ENCODE data around the gene SMIM41. TPM values are rescaled to one million over a fixed set of nuclear protein-coding genes. Genes with fewer than 3 reads are reported as not detected.

The SMIM41 gene
- total and polyA plus RNA-seq, 11 donors = 0.08 to 0.65 (median 0.32) TPM; not detected in 6

DNA sequence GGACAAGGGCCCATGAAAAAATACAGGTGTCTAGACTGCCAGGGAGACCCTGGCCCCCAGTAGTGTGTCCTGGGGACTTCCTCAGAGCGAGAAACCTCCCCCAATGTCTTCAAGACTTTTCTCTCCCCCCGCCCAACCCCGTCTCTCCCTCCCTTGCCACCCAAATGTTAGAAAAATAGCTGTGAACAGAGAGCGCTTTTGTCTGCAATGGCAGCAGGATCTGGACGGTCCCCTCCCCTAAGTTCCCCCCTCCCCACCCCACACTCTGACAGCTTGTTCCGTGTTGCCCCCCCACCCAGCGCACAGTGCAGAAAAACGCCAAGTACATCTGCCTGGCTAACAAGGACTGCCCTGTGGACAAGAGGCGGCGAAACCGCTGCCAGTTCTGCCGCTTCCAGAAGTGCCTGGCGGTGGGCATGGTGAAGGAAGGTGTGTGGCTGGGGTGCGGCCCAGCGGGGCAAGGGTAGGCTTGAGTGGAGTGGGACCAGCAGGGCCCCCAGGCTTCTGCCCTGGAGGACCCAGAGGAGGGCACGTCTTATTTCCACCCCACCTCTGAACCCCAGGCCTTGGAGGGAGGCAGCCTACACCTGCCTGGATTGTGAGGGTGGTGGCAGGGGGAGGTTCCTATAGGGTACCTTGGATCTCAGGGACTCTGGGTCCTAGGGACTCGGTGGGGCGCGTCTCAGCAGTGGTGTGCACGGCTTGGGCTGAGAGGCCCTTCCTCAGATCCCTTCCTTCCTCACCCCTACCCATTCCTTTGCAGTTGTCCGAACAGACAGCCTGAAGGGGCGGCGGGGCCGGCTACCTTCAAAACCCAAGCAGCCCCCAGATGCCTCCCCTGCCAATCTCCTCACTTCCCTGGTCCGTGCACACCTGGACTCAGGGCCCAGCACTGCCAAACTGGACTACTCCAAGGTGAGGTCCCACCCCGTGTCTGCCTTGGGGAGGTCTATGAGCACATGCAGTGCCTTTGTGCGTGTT, 23.5 kb upstream of the SMIM41 start:
- H3K4me3 ChIP-seq = peak overlapping the region in 2 of 12 donors; percentile 17 to 74
- H3K27ac ChIP-seq = peak overlapping the region in 3 of 12 donors; percentile 17 to 98 (median 98)
- no peaks in the 10 kb centered on the region for H3K27me3 ChIP-seq
- no peak for TF ChIP-seq POLR2A (IDR thresholded peaks at IDR 0.05)
- TF ChIP-seq, protein P1, sequence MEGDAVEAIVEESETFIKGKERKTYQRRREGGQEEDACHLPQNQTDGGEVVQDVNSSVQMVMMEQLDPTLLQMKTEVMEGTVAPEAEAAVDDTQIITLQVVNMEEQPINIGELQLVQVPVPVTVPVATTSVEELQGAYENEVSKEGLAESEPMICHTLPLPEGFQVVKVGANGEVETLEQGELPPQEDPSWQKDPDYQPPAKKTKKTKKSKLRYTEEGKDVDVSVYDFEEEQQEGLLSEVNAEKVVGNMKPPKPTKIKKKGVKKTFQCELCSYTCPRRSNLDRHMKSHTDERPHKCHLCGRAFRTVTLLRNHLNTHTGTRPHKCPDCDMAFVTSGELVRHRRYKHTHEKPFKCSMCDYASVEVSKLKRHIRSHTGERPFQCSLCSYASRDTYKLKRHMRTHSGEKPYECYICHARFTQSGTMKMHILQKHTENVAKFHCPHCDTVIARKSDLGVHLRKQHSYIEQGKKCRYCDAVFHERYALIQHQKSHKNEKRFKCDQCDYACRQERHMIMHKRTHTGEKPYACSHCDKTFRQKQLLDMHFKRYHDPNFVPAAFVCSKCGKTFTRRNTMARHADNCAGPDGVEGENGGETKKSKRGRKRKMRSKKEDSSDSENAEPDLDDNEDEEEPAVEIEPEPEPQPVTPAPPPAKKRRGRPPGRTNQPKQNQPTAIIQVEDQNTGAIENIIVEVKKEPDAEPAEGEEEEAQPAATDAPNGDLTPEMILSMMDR (IDR thresholded peaks at IDR 0.05) = no peak
- no peaks in the 10 kb centered on the region for H3K9me3 ChIP-seq
- H3K4me1 ChIP-seq = peaks cover 0 to 44% (median 8%) of the 10 kb centered on the region in 12 donors
- H3K36me3 ChIP-seq = peaks cover 7 to 66% (median 59%) of the 10 kb centered on the region in 9 donors
- ATAC-seq = peak in 1 of 4 donors; percentile 0
- DNase-seq = peak in 1 of 5 donors; percentile 51
- intact Hi-C loops (cut with DNase I) = no loop called here
- WGBS, 4 donors = 87 to 90% (median 89%) methylated on average over 26 to 27 of the region's 27 CpGs

DNA sequence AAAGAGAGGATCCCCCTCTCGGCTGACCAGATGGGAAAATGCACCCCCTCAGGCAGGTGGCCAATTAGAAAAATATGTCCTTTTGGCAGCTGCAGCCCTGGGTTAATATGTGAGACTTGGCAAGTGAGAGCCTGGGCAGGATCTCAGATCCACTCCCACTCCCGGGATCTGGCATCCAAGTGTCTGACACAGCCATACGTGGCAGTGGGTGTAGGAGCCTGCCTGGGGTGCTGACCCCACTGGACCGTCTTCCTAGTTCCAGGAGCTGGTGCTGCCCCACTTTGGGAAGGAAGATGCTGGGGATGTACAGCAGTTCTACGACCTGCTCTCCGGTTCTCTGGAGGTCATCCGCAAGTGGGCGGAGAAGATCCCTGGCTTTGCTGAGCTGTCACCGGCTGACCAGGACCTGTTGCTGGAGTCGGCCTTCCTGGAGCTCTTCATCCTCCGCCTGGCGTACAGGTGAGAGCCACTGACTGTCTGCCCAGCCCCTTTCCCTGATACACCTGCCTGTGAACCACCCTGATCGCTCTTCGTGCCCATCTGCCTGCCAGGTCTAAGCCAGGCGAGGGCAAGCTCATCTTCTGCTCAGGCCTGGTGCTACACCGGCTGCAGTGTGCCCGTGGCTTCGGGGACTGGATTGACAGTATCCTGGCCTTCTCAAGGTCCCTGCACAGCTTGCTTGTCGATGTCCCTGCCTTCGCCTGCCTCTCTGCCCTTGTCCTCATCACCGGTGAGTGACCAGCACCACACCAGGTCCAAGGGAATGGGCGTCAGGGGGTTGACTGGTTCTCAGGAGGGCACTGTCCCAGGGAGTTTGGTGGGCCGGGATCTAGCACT, 22.5 kb upstream of the SMIM41 start:
- Histone ChIP-seq H3K4me3 (peak overlapping the region in 1 of 12 donors; percentile 11), H3K27ac (peak overlapping the region in 3 of 12 donors; percentile 4 to 98 (median 39)), H3K4me1 (peaks cover 0 to 43% (median 8%) of the 10 kb centered on the region in 12 donors), H3K27me3 (no peaks in the 10 kb centered on the region), H3K36me3 (peaks cover 7 to 66% (median 59%) of the 10 kb centered on the region in 9 donors), H3K9me3 (no peaks in the 10 kb centered on the region)
- TF ChIP-seq, protein P1 (IDR thresholded peaks at IDR 0.05) = no peak
- no peak for TF ChIP-seq POLR2A (IDR thresholded peaks at IDR 0.05)
- 72 to 85% (median 82%) methylated on average over 10 to 23 of the region's 23 CpGs for WGBS, 4 donors
- intact Hi-C loops (cut with DNase I) = no loop called here
- ATAC-seq = peak in 1 of 4 donors; percentile 1
- peak in 2 of 5 donors; percentile 43 to 49 for DNase-seq

DNA sequence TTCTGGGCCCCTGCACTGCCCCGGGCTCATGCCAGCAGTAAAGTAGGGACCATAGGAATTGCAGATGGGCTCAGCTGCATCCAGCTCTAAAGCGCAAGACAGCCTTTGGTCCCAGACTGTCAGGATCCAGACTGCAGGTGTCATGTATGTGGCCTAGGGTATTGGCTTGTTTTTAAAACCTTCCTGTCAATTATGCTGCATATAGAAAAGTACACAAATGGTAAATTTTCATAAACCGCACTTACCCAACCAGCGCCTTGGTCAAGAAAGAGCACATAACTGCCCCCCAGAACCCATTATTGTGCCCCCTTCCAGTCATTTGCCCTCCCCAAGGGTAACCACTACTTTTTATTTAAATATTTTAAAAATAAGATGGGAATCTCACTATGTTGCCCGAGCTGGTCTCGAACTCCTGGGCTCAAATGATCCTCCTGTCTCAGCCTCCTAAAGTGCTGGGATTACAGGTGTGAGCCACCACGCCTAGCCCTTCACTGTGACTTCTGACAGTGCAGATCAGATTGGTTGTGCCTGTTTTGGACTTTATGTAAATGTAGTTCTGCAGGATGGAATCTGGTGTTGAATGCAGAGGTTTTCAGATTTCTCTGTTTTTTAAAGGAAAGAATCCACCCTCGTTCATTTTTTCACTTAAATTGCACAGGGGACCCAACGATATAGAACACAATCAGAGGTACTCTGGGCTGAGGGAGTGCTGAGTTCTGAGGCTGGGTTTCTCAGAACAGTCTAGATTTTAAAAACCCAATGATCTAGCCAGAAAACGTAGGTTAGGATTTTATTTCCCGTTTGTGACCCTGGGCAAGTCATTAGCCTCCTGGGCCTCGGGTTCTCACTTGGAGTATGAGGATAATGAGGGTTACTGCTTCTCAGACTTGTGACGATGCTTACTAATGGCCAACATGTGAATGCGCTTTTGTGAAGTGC, 21.6 kb upstream of the SMIM41 start:
- Histone ChIP-seq H3K36me3 (peaks cover 7 to 66% (median 59%) of the 10 kb centered on the region in 9 donors), H3K27me3 (no peaks in the 10 kb centered on the region), H3K4me1 (peaks cover under 1 to 43% (median 12%) of the 10 kb centered on the region in 12 donors), H3K27ac (peak overlapping the region in 2 of 12 donors; percentile 35 to 98), H3K4me3 (peak overlapping the region in 1 of 12 donors; percentile 11), H3K9me3 (no peaks in the 10 kb centered on the region)
- DNase-seq (peak in 1 of 5 donors; percentile 16), ATAC-seq (no peak)
- WGBS, 4 donors = 89 to 95% (median 91%) methylated on average over 13 to 14 of the region's 14 CpGs
- intact Hi-C loops (cut with DNase I) = no loop called here
- TF ChIP-seq POLR2A (IDR thresholded peaks at IDR 0.05) = no peak
- TF ChIP-seq, protein P1 (IDR thresholded peaks at IDR 0.05) = no peak
